Ascending aorta (tissue), 2 donors: ENCODE measurements around the gene CIAO3. TPM values are rescaled to one million over a fixed set of nuclear protein-coding genes. Genes with fewer than 3 reads are reported as not detected.
A peak's percentile ranks its signal among the peaks of the same experiment; 100 is the strongest.

Experiments
- DNase-seq, 2 donors: peaks; one replicate each; pipeline ENCODE4 v3.0.0-alpha.2; 2019; ENCODE audit warnings: low spot score in 2 of 2
- H3K27ac ChIP-seq, 2 donors: fragments of 200-600 bp; sonication (generic); one replicate each; pipeline ENCODE4 v1.5.1; 2016 to 2017; ENCODE audit warnings: mild to moderate bottlenecking in 1 of 2
- H3K27me3 ChIP-seq: fragments of 200-600 bp; sonication (generic); one replicate; pipeline ENCODE4 v1.5.1; 2017
- H3K36me3 ChIP-seq, 2 donors: fragments of 200-600 bp; sonication (generic); one replicate each; pipeline ENCODE4 v1.5.1; 2016
- H3K4me1 ChIP-seq, 2 donors: fragments of 200-600 bp; sonication (generic); one replicate each; pipeline ENCODE4 v1.5.1; 2016 to 2017; ENCODE audit warnings: mild to moderate bottlenecking in 1 of 2
- H3K4me3 ChIP-seq, 2 donors: fragments of 200-600 bp; sonication (generic); one replicate each; pipeline ENCODE4 v1.5.1; 2016 to 2017; ENCODE audit warnings: mild to moderate bottlenecking in 1 of 2
- H3K9me3 ChIP-seq, 2 donors: fragments of 200-600 bp; sonication (generic); one replicate each; pipeline ENCODE4 v1.5.1; 2016
- CTCF ChIP-seq, 3 experiments: fragments of 200-600 bp in 2 of 3; fragments of 450-650 bp in 1 of 3; sonication (generic) in 2 of 3; IDR thresholded peaks; one replicate each; pipeline ENCODE4 v1.5.1; 2016 to 2019; ENCODE audit warnings: antibody characterized with exemption in 3 of 3, mild to moderate bottlenecking in 1 of 3, moderate library complexity in 1 of 3
- intact Hi-C: fragments of 100-400 bp; cut with DNase I; formaldehyde crosslinking; loops from one replicate; pipeline ENCODE4 v1.15.1; 2023
- total RNA-seq: library from RNA; depleted of rRNA; stranded (reverse); fragments of >200 nt; gene quantifications from one replicate; pipeline ENCODE4 v1.1.0, GENCODE V29; 2016

CIAO3 gene
- total RNA-seq, 1 donor from 2014 or later: 103 TPM

GRCh38 chr16:681746-682427 lies 58.9 kb downstream of the CIAO3 start:
- Histone ChIP-seq H3K27me3 (no peaks in the 10 kb centered on the region), H3K36me3 (peaks cover 19 to 28% of the 10 kb centered on the region in 2 donors), H3K9me3 (no peaks in the 10 kb centered on the region), H3K4me3 (peak overlapping the region; percentile 89 to 90), H3K4me1 (peaks cover 20 to 36% of the 10 kb centered on the region in 2 donors), H3K27ac (no peak overlapping the region)
- DNase-seq: no peak
- TF ChIP-seq CTCF (IDR thresholded peaks at IDR 0.05): no peak
- intact Hi-C loops: loop anchor here (2.0 kb wide), 1 partner anchor 45 kb away; the partner anchor contains the start of gene METTL26

- peak overlapping the region; percentile 89 to 90 for H3K4me3 ChIP-seq
- H3K27ac ChIP-seq: peak overlapping the region; percentile 85 to 90
- no peaks in the 10 kb centered on the region for H3K9me3 ChIP-seq
- intact Hi-C loops: loop anchor here (2.0 kb wide), 1 partner anchor 44 kb away; the partner anchor contains the start of gene METTL26
- H3K27me3 ChIP-seq: no peaks in the 10 kb centered on the region
- H3K4me1 ChIP-seq: peaks cover 20 to 36% of the 10 kb centered on the region in 2 donors
- H3K36me3 ChIP-seq: peaks cover 13 to 21% of the 10 kb centered on the region in 2 donors
- DNase-seq: no peak
- no peak for TF ChIP-seq CTCF (IDR thresholded peaks at IDR 0.05)
Observed at GRCh38 chr16:680967-681745, 59.6 kb downstream of the CIAO3 start.

GRCh38 chr16:680625-680945 lies 60.2 kb downstream of the CIAO3 start:
- H3K4me1 ChIP-seq: peaks cover 20 to 40% of the 10 kb centered on the region in 2 donors
- intact Hi-C loops: loop anchor here (2.0 kb wide), 1 partner anchor 44 kb away; the partner anchor contains the start of gene METTL26
- H3K27ac ChIP-seq: peak overlapping the region; percentile 85 to 90
- no peaks in the 10 kb centered on the region for H3K9me3 ChIP-seq
- peak overlapping the region; percentile 89 to 90 for H3K4me3 ChIP-seq
- no peak for DNase-seq
- H3K36me3 ChIP-seq: peaks cover 13 to 15% of the 10 kb centered on the region in 2 donors
- TF ChIP-seq CTCF (IDR thresholded peaks at IDR 0.05): no peak
- no peaks in the 10 kb centered on the region for H3K27me3 ChIP-seq

GRCh38 chr16:679814-680624 lies 60.8 kb downstream of the CIAO3 start, which contains the start of gene STUB1:
Gene STUB1 (plus strand): TSS chr16:680410. CDS start chr16:680526, 116 bp downstream.
- H3K4me1 ChIP-seq: peaks cover 20 to 38% of the 10 kb centered on the region in 2 donors
- peak in 1 of 3 experiments; percentile 10 for TF ChIP-seq CTCF (IDR thresholded peaks at IDR 0.05)
- peak in 1 of 2 donors; percentile 90 for DNase-seq
- peak within 1 kb of the TSS; percentile 85 to 90 for H3K27ac ChIP-seq
- H3K27me3 ChIP-seq: no peaks in the 10 kb centered on the region
- peak within 1 kb of the TSS; percentile 89 to 90 for H3K4me3 ChIP-seq
- intact Hi-C loops: loop anchor here (2.0 kb wide), 1 partner anchor 43 kb away; the partner anchor contains the start of gene METTL26
- peaks cover 13 to 15% of the 10 kb centered on the region in 2 donors for H3K36me3 ChIP-seq
- H3K9me3 ChIP-seq: no peaks in the 10 kb centered on the region

Other genes starting within 250 kb of the CIAO3 start
- 249 TPM for gene CAPN15, start 213.3 kb downstream of the CIAO3 start, total RNA-seq
- not detected for gene PRR35, start 180.6 kb downstream of the CIAO3 start, total RNA-seq
- not detected for gene NHLRC4, start 174.0 kb downstream of the CIAO3 start, total RNA-seq
- 70.2 TPM for gene PIGQ, start 171.0 kb downstream of the CIAO3 start, total RNA-seq
- 29.8 TPM for gene RAB40C, start 150.9 kb downstream of the CIAO3 start, total RNA-seq
- gene WFIKKN1, start 110.0 kb downstream of the CIAO3 start, total RNA-seq: not detected
- 523 TPM for gene METTL26, start 104.7 kb downstream of the CIAO3 start, total RNA-seq
- 92.9 TPM for gene MCRIP2, start 99.2 kb downstream of the CIAO3 start, total RNA-seq
- 50.0 TPM for gene WDR90, start 91.6 kb downstream of the CIAO3 start, total RNA-seq
- 41.8 TPM for gene RHOT2, start 72.9 kb downstream of the CIAO3 start, total RNA-seq
- gene RHBDL1, start 65.3 kb downstream of the CIAO3 start, total RNA-seq: 1.1 TPM
- 258 TPM for gene STUB1, start 60.6 kb downstream of the CIAO3 start, total RNA-seq
- 158 TPM for gene JMJD8, start 56.7 kb downstream of the CIAO3 start, total RNA-seq
- 11.4 TPM for gene WDR24, start 50.6 kb downstream of the CIAO3 start, total RNA-seq
- gene FBXL16, start 35.2 kb downstream of the CIAO3 start, total RNA-seq: not detected
- gene METRN, start 25.9 kb downstream of the CIAO3 start, total RNA-seq: 118 TPM
- 105 TPM for gene ANTKMT, start 19.9 kb downstream of the CIAO3 start, total RNA-seq
- 8.2 TPM for gene CCDC78, start 14.6 kb downstream of the CIAO3 start, total RNA-seq
- gene HAGHL, start 13.9 kb downstream of the CIAO3 start, total RNA-seq: 9.7 TPM
- 1.7 TPM for gene MSLN, start 19.7 kb upstream of the CIAO3 start, total RNA-seq
- gene RPUSD1, start 47.4 kb upstream of the CIAO3 start, total RNA-seq: 4.8 TPM
- 19.9 TPM for gene CHTF18, start 47.6 kb upstream of the CIAO3 start, total RNA-seq
- gene GNG13, start 59.7 kb upstream of the CIAO3 start, total RNA-seq: not detected
- 26.9 TPM for gene LMF1, start 230.0 kb upstream of the CIAO3 start, total RNA-seq
- gene SOX8, start 240.8 kb upstream of the CIAO3 start, total RNA-seq: 18.9 TPM